Transverse colon (tissue), 4 donors: ENCODE results near the gene TMEM273. TPM values are rescaled to one million over a fixed set of nuclear protein-coding genes. Genes with fewer than 3 reads are reported as not detected.

Experiments
- DNase-seq: peaks from one replicate; pipeline ENCODE4 v3.0.0-alpha.2; 2019
- H3K27ac ChIP-seq, 4 donors: fragments of 200-600 bp; sonication (generic); 2 replicates each; pipeline ENCODE4 v1.5.1; 2016 to 2018; ENCODE audit warnings: inconsistent platforms in 4 of 4
- H3K27me3 ChIP-seq: fragments of 200-600 bp; sonication (generic); 2 replicates; pipeline ENCODE4 v1.5.1; 2017; ENCODE audit warnings: inconsistent platforms
- H3K36me3 ChIP-seq, 4 donors: fragments of 200-600 bp; sonication (generic); 2 replicates each; pipeline ENCODE4 v1.5.1; 2017 to 2019; ENCODE audit warnings: inconsistent platforms in 4 of 4
- H3K4me1 ChIP-seq, 4 donors: fragments of 200-600 bp; sonication (generic); 2 replicates each; pipeline ENCODE4 v1.5.1; 2017 to 2020; ENCODE audit warnings: inconsistent platforms in 4 of 4
- H3K4me3 ChIP-seq, 4 donors: fragments of 200-600 bp; sonication (generic); 1 replicate in 1 of 4; 2 replicates in 3 of 4; pipeline versions ENCODE4 v1.5.1 to v1.6.1; 2017 to 2019; ENCODE audit warnings: inconsistent platforms in 4 of 4
- H3K9me3 ChIP-seq, 2 donors: fragments of 200-600 bp; sonication (generic); 2 replicates each; pipeline ENCODE4 v1.5.1; 2017 to 2019; ENCODE audit warnings: inconsistent platforms in 2 of 2
- EP300 ChIP-seq: sonication (generic); formaldehyde crosslinking; IDR thresholded peaks from one replicate; pipeline ENCODE4 v1.6.1; 2017; ENCODE audit warnings: antibody characterized with exemption, low read depth
- POLR2A ChIP-seq: fragments of 450-650 bp; IDR thresholded peaks from one replicate; pipeline ENCODE4 v1.6.1; 2016; ENCODE audit warnings: antibody characterized with exemption, mild to moderate bottlenecking, moderate library complexity
- POLR2AphosphoS5 ChIP-seq, 3 donors: sonication (generic); formaldehyde crosslinking; IDR thresholded peaks; one replicate each; pipeline ENCODE4 v1.6.1; 2016; ENCODE audit warnings: antibody characterized with exemption in 3 of 3
- WGBS, 2 donors: methylation state at CpG; one replicate each; pipeline ENCODE4 v1.1.5; 2018; ENCODE audit warnings: low coverage in 1 of 2; 5-methylcytosine and 5-hydroxymethylcytosine counted together
- in situ Hi-C, 4 donors: fragments of 200-750 bp; cut with MboI; loops; one replicate each; pipeline versions ENCODE4 v1.15.0 to v1.15.1; 2017; ENCODE audit warnings: low sequenced_read_pairs in 3 of 4, low pct_ligation_motif_present in 1 of 4, low pct_unique_long_range_greater_than_20kb in 1 of 4
- intact Hi-C: fragments of 100-400 bp; cut with DNase I; formaldehyde crosslinking; loops from one replicate; pipeline ENCODE4 v1.15.1; 2023; ENCODE audit warnings: low total_unique reads
- total RNA-seq, 4 donors: library from RNA; depleted of rRNA; stranded (reverse); fragments of >200 nt; gene quantifications; one replicate each; pipeline ENCODE4 v1.1.0, GENCODE V29; 2016
- TF ChIP-seq, protein P1 (sequence below), 5 experiments: fragments of 200-600 bp in 3 of 5; fragments of 450-650 bp in 2 of 5; sonication (generic) in 3 of 5; IDR thresholded peaks; 1 replicate in 2 of 5; 2 replicates in 3 of 5; pipeline ENCODE4 v1.5.1; 2016 to 2017; ENCODE audit warnings: antibody characterized with exemption in 5 of 5, inconsistent platforms in 3 of 5, mild to moderate bottlenecking in 2 of 5, moderate library complexity in 1 of 5

TMEM273 gene
- total RNA-seq, 4 donors from 2014 or later: 0.80 to 18.4 (median 7.4) TPM

- no peak for TF ChIP-seq POLR2A
- TF ChIP-seq POLR2AphosphoS5 (IDR thresholded peaks at IDR 0.05): no peak
- TF ChIP-seq, protein P1, sequence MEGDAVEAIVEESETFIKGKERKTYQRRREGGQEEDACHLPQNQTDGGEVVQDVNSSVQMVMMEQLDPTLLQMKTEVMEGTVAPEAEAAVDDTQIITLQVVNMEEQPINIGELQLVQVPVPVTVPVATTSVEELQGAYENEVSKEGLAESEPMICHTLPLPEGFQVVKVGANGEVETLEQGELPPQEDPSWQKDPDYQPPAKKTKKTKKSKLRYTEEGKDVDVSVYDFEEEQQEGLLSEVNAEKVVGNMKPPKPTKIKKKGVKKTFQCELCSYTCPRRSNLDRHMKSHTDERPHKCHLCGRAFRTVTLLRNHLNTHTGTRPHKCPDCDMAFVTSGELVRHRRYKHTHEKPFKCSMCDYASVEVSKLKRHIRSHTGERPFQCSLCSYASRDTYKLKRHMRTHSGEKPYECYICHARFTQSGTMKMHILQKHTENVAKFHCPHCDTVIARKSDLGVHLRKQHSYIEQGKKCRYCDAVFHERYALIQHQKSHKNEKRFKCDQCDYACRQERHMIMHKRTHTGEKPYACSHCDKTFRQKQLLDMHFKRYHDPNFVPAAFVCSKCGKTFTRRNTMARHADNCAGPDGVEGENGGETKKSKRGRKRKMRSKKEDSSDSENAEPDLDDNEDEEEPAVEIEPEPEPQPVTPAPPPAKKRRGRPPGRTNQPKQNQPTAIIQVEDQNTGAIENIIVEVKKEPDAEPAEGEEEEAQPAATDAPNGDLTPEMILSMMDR (IDR thresholded peaks at IDR 0.05): no peak
- TF ChIP-seq EP300: no peak
Measured at GRCh38 chr10:49205206-49205605, 17.0 kb upstream of the TMEM273 start.

DNA sequence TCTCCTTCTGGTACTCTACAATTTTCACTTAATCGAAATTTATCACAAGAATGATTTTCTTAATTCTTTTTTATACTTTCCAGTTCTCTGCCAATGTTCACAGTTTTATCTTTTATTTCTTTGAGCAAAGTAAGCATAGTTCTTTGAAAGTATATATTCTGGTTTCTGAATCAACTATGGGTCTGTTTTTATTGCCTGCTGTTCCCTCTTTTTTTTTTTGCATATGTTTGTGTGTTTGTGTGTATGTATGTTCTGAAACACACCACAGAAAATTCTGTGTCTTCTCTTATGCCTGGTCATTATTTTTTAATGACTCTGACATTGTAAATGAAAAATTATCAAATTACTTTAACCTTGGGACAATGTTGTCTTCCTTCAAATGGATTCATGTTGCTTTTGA lies 15.9 kb upstream of the TMEM273 start:
- in situ Hi-C loops (no loop called here), intact Hi-C loops (no loop called here)
- H3K4me3 ChIP-seq: no peak overlapping the region
- H3K4me1 ChIP-seq: no peaks in the 10 kb centered on the region
- H3K36me3 ChIP-seq: no peaks in the 10 kb centered on the region
- H3K27me3 ChIP-seq: no peaks in the 10 kb centered on the region
- WGBS, 2 donors: 44 to 73% methylated on average over 1 of the region's 1 CpG
- TF ChIP-seq POLR2AphosphoS5 (IDR thresholded peaks at IDR 0.05): no peak
- TF ChIP-seq POLR2A: no peak
- no peak for TF ChIP-seq EP300
- TF ChIP-seq, protein P1 (IDR thresholded peaks at IDR 0.05): no peak
- no peak for DNase-seq
- H3K27ac ChIP-seq: no peak overlapping the region
- no peaks in the 10 kb centered on the region for H3K9me3 ChIP-seq

More at GRCh38 chr10:49205206-49205605, 17.0 kb upstream of the TMEM273 start:
- H3K36me3 ChIP-seq: no peaks in the 10 kb centered on the region
- intact Hi-C loops: no loop called here
- no peak for DNase-seq
- H3K4me3 ChIP-seq: no peak overlapping the region
- H3K27ac ChIP-seq: no peak overlapping the region
- no peaks in the 10 kb centered on the region for H3K4me1 ChIP-seq
- in situ Hi-C loops: no loop called here
- WGBS, 2 donors: 46 to 82% methylated on average over 2 to 3 of the region's 3 CpGs
- H3K9me3 ChIP-seq: no peaks in the 10 kb centered on the region
- H3K27me3 ChIP-seq: no peaks in the 10 kb centered on the region

DNA sequence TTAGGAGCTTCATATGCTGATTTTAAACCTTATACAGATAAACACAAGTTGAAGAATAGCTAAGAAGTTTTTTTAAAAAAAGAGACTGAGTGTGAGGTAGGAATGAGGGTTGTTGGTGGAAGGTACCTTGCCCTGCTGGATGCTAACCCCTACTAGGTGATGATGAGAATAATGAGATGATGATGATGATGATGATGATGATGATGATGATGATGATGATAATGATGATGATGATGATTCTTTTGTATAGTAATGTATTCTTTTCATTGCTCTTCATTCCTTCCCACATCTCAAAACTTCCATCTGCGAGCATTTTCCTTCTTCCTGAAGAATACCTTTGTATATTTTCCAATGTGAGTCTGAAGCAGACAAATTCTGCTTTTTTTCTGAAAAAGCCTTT lies 14.1 kb upstream of the TMEM273 start:
- Histone ChIP-seq H3K9me3 (no peaks in the 10 kb centered on the region), H3K27ac (no peak overlapping the region), H3K4me1 (no peaks in the 10 kb centered on the region), H3K36me3 (no peaks in the 10 kb centered on the region), H3K27me3 (no peaks in the 10 kb centered on the region), H3K4me3 (no peak overlapping the region)
- in situ Hi-C loops (no loop called here), intact Hi-C loops (no loop called here)
- DNase-seq: no peak
- 63 to 87% methylated on average over 1 of the region's 1 CpG for WGBS, 2 donors
- TF ChIP-seq POLR2A (no peak), EP300 (no peak), POLR2AphosphoS5 (IDR thresholded peaks at IDR 0.05) (no peak)
- TF ChIP-seq, protein P1 (IDR thresholded peaks at IDR 0.05): no peak

DNA sequence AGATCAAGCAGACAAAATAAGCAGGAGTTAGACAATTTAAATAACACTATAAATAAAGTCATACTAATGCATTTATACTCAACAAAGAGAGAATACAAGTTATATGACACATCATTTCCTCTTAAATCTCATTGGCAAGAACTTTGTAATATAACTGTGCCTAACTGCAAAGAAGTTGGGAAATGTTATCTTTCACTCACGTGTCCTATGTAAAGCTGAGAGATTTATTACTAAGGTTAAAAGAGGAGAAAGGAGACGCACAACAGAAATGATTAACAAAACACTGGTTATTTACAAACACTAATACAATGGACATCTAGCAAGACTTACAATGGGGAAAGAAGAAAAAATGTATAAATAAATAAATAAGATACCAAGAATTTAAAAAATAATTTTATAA lies 12.7 kb upstream of the TMEM273 start:
- Histone ChIP-seq H3K27ac (no peak overlapping the region), H3K4me3 (no peak overlapping the region), H3K36me3 (no peaks in the 10 kb centered on the region), H3K9me3 (no peaks in the 10 kb centered on the region), H3K27me3 (no peaks in the 10 kb centered on the region), H3K4me1 (no peaks in the 10 kb centered on the region)
- in situ Hi-C loops (no loop called here), intact Hi-C loops (no loop called here)
- TF ChIP-seq POLR2A: no peak
- TF ChIP-seq EP300: no peak
- TF ChIP-seq, protein P1 (IDR thresholded peaks at IDR 0.05): no peak
- TF ChIP-seq POLR2AphosphoS5 (IDR thresholded peaks at IDR 0.05): no peak
- DNase-seq: no peak
- WGBS, 2 donors: 16 to 23% methylated on average over 2 of the region's 2 CpGs
